GM12872 (cell line): ENCODE results near the gene FAM161A.

ENCODE experiments used
- TF ChIP-seq, protein P1 (sequence below): IDR thresholded peaks from 3 replicates; pipeline ENCODE4 v1.5.1; 2011; ENCODE audit warnings: low read depth, mild to moderate bottlenecking, low read length, moderate library complexity; ENCODE audit not compliant: insufficient read depth

The FAM161A gene

DNA sequence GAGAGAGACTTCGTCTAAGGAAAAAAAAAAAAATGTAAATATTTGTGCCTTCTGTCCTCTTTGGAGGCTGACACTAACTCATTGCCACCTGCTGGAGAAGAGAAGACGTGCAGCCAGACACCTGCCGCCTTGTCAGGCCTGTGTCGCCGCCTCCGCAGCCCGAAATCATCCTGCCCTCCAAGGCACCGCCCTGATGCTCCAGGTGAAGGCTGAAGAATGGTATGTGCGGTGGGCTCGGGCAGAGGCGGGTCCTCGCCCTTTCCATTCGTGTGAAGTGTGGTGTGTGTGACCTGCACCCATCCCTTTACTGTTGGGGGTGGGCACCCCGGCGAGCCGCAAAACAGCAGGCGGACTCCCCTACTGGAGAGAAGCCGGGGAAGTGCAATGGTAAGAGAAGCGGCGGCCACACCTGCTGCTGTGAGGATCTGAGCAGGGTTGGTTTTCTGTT is 60.4 kb downstream of the FAM161A start:
- TF ChIP-seq, protein P1, sequence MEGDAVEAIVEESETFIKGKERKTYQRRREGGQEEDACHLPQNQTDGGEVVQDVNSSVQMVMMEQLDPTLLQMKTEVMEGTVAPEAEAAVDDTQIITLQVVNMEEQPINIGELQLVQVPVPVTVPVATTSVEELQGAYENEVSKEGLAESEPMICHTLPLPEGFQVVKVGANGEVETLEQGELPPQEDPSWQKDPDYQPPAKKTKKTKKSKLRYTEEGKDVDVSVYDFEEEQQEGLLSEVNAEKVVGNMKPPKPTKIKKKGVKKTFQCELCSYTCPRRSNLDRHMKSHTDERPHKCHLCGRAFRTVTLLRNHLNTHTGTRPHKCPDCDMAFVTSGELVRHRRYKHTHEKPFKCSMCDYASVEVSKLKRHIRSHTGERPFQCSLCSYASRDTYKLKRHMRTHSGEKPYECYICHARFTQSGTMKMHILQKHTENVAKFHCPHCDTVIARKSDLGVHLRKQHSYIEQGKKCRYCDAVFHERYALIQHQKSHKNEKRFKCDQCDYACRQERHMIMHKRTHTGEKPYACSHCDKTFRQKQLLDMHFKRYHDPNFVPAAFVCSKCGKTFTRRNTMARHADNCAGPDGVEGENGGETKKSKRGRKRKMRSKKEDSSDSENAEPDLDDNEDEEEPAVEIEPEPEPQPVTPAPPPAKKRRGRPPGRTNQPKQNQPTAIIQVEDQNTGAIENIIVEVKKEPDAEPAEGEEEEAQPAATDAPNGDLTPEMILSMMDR: peak; percentile 77

DNA sequence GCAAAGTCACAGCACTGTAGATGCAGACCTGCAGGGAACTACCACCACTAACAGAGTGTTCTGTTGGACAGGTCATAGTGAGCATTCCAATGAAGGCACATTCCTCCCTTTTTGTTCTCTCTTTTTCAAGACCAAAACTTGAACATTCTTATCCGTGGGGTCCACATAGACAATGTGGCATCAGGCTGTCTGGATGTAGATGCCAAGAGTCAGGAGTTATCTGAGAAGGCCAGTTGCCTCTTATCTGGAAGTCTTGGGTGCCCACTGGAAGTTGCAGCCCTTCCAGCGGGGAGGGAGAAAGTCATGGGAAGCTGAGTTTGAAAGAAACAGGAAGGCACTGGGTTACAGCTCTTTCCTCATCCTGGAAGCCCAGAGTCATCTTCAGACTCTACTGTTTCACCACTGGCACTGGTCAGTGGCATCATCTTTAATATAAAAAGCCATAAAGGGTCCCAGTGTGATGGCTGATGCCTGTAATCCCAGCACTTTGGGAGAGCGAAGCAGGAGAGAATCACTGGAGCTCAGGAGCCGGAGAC is 61.4 kb downstream of the FAM161A start:
- TF ChIP-seq, protein P1: no peak

DNA sequence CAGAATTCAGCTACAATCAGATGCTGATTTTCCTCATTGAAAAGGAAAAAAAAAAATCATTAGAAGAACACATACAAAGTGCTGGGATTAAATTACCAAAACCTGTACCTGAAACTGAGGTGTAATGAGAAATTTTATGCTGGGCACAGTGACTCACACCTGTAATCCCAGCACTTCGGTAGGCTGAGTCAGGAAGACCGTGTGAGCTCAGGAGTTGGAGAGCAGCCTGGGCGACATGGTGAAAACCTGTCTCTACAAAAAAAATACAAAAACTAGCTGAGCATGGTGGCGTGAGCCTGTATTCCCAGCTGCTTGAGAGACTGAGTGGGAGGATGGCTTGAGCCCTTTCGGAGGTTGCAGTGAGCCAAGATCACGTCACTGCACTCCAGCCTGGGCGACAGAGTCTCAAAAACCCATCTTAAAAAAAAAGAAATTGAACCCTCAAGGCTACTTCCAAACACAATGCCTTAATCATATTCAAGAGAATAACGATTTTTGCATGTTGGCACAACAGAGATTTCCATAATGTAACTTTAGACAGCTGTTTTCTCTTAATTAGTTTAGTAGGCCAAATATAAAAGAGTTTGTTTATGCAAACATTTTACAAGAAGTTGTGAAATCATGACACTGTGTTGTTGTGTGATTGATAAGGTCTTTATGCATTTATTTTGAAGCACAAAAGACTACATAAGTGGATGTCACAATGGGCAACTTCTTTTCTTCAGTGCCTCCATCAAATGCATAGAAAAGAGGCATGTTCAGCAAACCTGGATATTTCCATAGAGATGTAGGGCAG is 63.9 kb downstream of the FAM161A start:
- TF ChIP-seq, protein P1: no peak

DNA sequence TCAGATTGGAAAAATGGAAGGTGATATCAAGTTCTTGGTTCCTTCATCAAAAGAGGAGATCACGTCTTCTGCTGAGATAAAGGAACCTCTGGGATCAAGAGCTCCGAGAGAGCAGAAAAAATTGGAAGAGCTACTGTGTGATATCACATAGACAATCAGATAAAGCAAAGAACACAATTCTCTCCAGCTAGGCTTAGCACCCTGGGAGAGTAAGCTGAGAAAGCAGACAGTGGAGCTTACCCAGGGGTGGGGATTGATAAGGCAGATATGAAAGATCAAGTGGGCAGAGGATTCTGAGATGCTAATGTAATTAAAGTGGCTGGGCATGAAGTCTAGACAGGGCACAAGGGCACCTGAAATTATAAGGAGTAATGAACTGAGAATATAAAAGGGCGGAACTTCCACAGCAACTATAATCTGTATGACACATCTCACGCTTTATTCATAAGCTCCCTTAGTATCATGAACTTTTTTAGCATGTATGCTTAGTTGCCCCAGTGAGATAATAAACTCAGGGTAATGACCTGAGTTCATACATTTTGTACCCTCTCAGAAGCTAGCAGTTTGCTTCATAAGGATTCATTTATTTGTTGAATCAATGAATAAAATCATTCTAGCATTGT is 65.8 kb downstream of the FAM161A start:
- TF ChIP-seq, protein P1: no peak

DNA sequence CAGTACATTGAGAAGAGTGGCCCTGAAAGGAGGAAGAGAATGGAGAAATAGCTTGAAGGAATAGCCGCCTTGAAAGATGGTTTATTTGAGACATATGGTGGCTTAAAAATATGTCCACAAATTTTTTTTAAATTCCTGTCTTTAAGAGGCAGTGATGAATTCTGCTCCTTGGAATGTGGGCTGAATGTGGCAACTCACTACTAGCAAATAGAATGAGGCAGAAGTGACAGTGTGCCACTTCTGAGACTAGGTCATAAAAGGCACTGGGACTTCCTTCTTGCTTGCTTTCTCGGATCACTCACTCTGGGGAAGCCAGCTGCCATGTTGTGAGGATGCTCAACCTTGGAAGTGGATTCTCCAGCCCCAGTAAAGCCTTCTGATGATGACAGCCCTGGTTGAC is 67.0 kb downstream of the FAM161A start:
- TF ChIP-seq, protein P1: no peak

DNA sequence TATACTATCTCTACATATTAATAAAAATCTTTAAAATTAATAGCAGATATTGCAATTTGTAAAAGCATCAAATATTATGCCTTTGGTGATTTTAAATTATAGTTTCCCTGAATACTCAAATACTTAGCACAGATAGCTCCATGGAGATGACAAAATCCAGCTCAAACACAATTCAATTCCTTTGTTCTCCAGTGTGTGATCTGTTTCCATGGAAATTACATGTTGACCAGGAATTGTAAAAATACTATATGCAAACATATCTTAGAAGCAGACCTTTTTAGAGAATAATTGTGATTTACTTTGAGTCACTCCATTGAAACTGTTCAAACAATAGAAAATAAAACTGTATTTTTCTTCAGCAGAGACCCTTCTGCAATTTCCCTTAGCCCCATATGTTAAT is 68.3 kb downstream of the FAM161A start:
- TF ChIP-seq, protein P1: no peak

DNA sequence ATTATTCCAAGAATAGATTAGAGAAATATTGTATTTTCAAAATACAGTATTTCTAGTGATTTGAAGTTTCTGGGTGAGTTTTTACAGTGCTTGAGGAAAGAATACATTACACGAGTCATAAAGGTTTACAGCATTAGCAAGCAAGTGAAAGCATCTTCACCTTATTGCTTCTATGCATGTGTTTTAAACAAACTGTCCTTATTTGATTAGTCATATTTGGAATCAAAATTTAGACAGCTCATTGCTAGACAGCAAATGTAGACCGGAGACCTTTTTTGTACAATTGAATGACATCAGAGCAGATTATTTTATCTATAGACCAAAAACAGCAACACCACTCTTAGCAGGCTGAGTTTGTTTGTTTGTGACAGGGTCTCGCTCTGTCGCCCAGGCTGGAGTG is 69.2 kb downstream of the FAM161A start:
- TF ChIP-seq, protein P1: no peak
